ENCODE results near the gene HDC. TPM values are rescaled to one million over a fixed set of nuclear protein-coding genes. Genes with fewer than 3 reads are reported as not detected.
A peak's percentile ranks its signal among the peaks of the same experiment; 100 is the strongest.

Gene HDC
- total RNA-seq, 3 donors from 2014 or later (not counting 1 experiment from before 2014, with no cell fraction given): 0.14 to 494 (median 9.5) TPM

- Histone ChIP-seq H3K4me1 (ENCODE audit: control insufficient read depth, insufficient read depth, low read length) (no peaks in the 10 kb centered on the region), H3K36me3 (ENCODE audit: control insufficient read depth, insufficient read depth, low read length) (peaks cover 33% of the 10 kb centered on the region), H3K27ac (ENCODE audit: low read length) (no peak overlapping the region), H3K27me3 (ENCODE audit: control insufficient read depth, insufficient read depth, low read length) (no peaks in the 10 kb centered on the region), H3K4me3 (ENCODE audit: low read length) (no peak overlapping the region), H3K9me3 (ENCODE audit: control insufficient read depth, insufficient read depth, low read length) (no peaks in the 10 kb centered on the region)
- no peak for DNase-seq
- Mint-ChIP-seq H3K9me3 (no peaks in the 10 kb centered on the region), H3K36me3 (peaks cover 13% of the 10 kb centered on the region), H3K4me1 (no peaks in the 10 kb centered on the region), H3K4me3 (no peak overlapping the region), H3K27me3 (ENCODE audit: low read depth in 2 of 2) (no peaks in the 10 kb centered on the region), H3K27ac (no peak overlapping the region)
- no peak for ATAC-seq
- intact Hi-C loops (cut with micrococcal nuclease): no loop called here
- WGBS (ENCODE audit: insufficient coverage): no CpG with 5 or more reads among the region's 1 CpG
- no peak for TF ChIP-seq CTCF (IDR thresholded peaks at IDR 0.05)
These were observed 37.1 kb upstream of the HDC start for GRCh38 chr15:50302581-50302980.

GRCh38 chr15:50298340-50298739 lies 32.8 kb upstream of the HDC start:
- TF ChIP-seq CTCF (IDR thresholded peaks at IDR 0.05): no peak
- Mint-ChIP-seq H3K4me3 (no peak overlapping the region), H3K4me1 (no peaks in the 10 kb centered on the region), H3K36me3 (peaks cover 4% of the 10 kb centered on the region), H3K9me3 (no peaks in the 10 kb centered on the region), H3K27me3 (ENCODE audit: low read depth in 2 of 2) (no peaks in the 10 kb centered on the region), H3K27ac (no peak overlapping the region)
- Histone ChIP-seq H3K4me3 (ENCODE audit: low read length) (no peak overlapping the region), H3K27ac (ENCODE audit: low read length) (no peak overlapping the region), H3K9me3 (ENCODE audit: control insufficient read depth, insufficient read depth, low read length) (no peaks in the 10 kb centered on the region), H3K27me3 (ENCODE audit: control insufficient read depth, insufficient read depth, low read length) (no peaks in the 10 kb centered on the region), H3K36me3 (ENCODE audit: control insufficient read depth, insufficient read depth, low read length) (peaks cover 27% of the 10 kb centered on the region), H3K4me1 (ENCODE audit: control insufficient read depth, insufficient read depth, low read length) (no peaks in the 10 kb centered on the region)
- DNase-seq: no peak
- no peak for ATAC-seq
- intact Hi-C loops (cut with micrococcal nuclease): no loop called here
- WGBS (ENCODE audit: insufficient coverage): 100% methylated on average over 1 of the region's 2 CpGs

GRCh38 chr15:50295966-50296365 lies 30.4 kb upstream of the HDC start:
- Histone ChIP-seq H3K4me3 (ENCODE audit: low read length) (no peak overlapping the region), H3K4me1 (ENCODE audit: control insufficient read depth, insufficient read depth, low read length) (no peaks in the 10 kb centered on the region), H3K36me3 (ENCODE audit: control insufficient read depth, insufficient read depth, low read length) (peaks cover 23% of the 10 kb centered on the region), H3K9me3 (ENCODE audit: control insufficient read depth, insufficient read depth, low read length) (no peaks in the 10 kb centered on the region), H3K27me3 (ENCODE audit: control insufficient read depth, insufficient read depth, low read length) (no peaks in the 10 kb centered on the region), H3K27ac (ENCODE audit: low read length) (no peak overlapping the region)
- no peak for ATAC-seq
- peaks cover 4% of the 10 kb centered on the region for H3K36me3 Mint-ChIP-seq
- TF ChIP-seq CTCF (IDR thresholded peaks at IDR 0.05): no peak
- no peak overlapping the region for H3K4me3 Mint-ChIP-seq
- peak overlapping the region in 1 of 2 donors; percentile 11 for H3K27ac Mint-ChIP-seq
- intact Hi-C loops (cut with micrococcal nuclease): no loop called here
- H3K9me3 Mint-ChIP-seq: no peaks in the 10 kb centered on the region
- H3K27me3 Mint-ChIP-seq (ENCODE audit: low read depth in 2 of 2): no peaks in the 10 kb centered on the region
- no peak for DNase-seq
- no peaks in the 10 kb centered on the region for H3K4me1 Mint-ChIP-seq
- WGBS (ENCODE audit: insufficient coverage): 100% methylated on average over 1 of the region's 1 CpG

- intact Hi-C loops (cut with micrococcal nuclease): no loop called here
- Mint-ChIP-seq H3K4me1 (peaks cover 0 to 5% of the 10 kb centered on the region in 2 donors), H3K27me3 (ENCODE audit: low read depth in 2 of 2) (no peaks in the 10 kb centered on the region), H3K9me3 (no peaks in the 10 kb centered on the region), H3K27ac (no peak overlapping the region), H3K4me3 (no peak overlapping the region), H3K36me3 (peaks cover 8% of the 10 kb centered on the region)
- DNase-seq: no peak
- no peaks in the 10 kb centered on the region for H3K27me3 ChIP-seq (ENCODE audit: control insufficient read depth, insufficient read depth, low read length)
- no peaks in the 10 kb centered on the region for H3K4me1 ChIP-seq (ENCODE audit: control insufficient read depth, insufficient read depth, low read length)
- no peak overlapping the region for H3K27ac ChIP-seq (ENCODE audit: low read length)
- H3K9me3 ChIP-seq (ENCODE audit: control insufficient read depth, insufficient read depth, low read length): no peaks in the 10 kb centered on the region
- H3K36me3 ChIP-seq (ENCODE audit: control insufficient read depth, insufficient read depth, low read length): peaks cover 25% of the 10 kb centered on the region
- TF ChIP-seq CTCF (IDR thresholded peaks at IDR 0.05): no peak
- ATAC-seq: no peak
- WGBS (ENCODE audit: insufficient coverage): 100% methylated on average over 1 of the region's 2 CpGs
- H3K4me3 ChIP-seq (ENCODE audit: low read length): no peak overlapping the region
These were observed 24.2 kb upstream of the HDC start for GRCh38 chr15:50289749-50290148.

Data from natural killer cell (primary cell).